Skin epidermis (tissue), 12 donors: ENCODE measurements around the gene IRF8.
"Not testable (repeated sequence)": the region's sequence is repeated elsewhere in the genome, so short reads cannot be mapped to it uniquely, and the experiment has no call there.

ENCODE experiments used
- H3K27ac ChIP-seq, 21 experiments: fragments of 200-600 bp; sonication (generic) in 11 of 21; one replicate each; pipeline ENCODE4 v1.5.0; 2020; ENCODE audit warnings: mild to moderate bottlenecking in 3 of 21, inconsistent platforms in 2 of 21, moderate library complexity in 2 of 21
- H3K4me3 ChIP-seq, 7 experiments: fragments of 200-600 bp; sonication (generic) in 2 of 7; one replicate each; pipeline ENCODE4 v1.5.0; 2020; ENCODE audit warnings: inconsistent platforms in 2 of 7, mild to moderate bottlenecking in 2 of 7, moderate library complexity in 1 of 7

Gene IRF8

DNA sequence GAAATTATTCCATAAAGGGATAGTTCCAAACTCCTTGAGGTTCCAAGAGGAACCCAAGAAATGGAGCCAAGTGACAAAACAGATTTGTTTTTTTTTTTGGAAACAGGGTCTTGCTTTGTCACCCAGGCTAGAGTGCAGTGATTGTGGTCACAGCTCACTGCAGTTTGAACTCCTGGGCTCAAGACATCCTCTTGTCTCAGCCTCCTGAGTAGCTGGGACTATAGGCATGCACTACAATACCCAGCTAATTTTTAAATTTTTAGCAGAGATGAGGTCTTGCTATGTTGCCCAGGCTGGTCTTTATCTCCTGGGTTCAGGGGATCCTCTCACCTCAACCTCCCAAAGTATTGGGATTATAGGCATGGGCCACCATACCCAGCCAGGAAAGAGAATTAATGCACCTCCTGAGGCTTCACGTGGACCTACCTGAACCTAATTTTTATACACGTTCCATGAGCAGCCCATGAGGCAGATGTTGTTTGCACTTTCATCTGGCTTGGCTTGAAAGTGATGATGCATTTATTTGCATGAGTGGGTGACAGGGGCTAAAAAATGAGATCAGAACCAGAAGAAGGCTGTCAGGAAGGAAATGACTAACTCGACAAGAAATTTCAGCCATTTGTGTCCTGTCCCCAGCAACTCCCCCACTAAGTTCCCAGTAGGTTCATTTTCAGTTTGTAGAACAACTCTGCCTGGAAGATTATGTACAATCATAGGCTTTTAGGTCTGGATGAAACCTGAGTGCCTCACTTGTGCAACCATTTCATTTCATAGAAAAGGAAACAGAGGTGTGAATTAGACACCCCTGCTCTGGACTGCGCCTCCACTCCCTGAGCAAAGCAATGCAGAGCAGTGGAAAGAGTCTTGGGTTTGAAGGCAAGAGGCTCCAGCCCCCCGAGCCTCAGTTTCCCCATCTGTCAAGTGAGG lies 10.3 kb upstream of the IRF8 start:
- no peak overlapping the region for H3K4me3 ChIP-seq
- peak overlapping the region in 4 of 21 experiments; percentile 3 to 46 (median 18) for H3K27ac ChIP-seq

DNA sequence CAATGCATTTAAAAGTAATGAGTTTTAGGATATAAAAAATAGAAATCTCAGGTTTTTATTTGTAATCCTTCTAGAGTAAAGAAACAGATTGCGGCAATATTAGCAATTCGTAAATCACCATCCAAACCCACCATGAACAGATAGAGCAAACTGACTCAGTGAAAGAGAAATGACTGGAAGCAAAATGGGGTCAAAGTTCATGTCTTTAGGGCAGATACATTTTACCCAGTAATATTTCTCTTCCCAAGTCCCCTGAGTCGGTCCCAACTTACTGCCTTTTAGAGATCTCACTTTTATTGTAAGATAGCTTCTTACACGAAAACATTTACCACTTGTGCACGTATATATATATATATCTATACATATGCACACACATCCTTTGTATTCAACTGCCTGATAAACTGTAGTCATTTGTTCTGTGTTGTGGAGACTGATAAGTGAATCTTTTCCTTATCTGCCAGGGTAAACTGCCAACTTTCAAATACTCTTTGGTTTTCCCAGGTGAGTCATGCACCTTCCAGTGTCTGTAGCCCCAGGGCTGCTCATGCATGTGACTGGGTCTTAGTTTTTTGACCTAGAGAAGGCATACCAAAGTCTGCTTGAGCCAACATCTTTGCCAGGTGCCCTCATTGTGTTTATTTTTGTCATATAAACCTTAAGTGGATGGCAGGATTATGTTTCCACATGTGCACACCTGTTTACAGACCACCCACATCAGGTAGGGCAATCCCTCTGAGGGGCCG lies 7.8 kb upstream of the IRF8 start:
- no peak overlapping the region for H3K4me3 ChIP-seq
- peak overlapping the region in 1 of 21 experiments; percentile 63 for H3K27ac ChIP-seq

DNA sequence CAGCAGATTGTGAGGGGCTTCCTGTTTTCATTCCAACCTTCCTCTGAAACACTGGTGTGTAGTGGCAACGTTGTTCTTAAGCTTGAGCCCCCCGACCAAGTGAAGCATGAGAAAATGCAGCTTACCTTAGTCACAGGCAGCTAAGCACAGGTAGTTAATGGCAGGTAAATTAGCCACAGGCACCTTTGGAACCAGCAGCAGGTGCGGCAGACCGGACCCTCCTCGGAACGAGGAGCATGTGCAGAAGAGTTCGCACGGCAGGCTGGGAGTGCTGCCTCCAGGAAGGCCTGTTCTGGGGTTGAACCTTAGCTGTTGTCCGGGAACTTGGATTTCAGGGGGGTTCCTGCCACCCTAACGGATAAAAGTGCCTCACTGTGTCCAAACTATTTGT lies 7.2 kb upstream of the IRF8 start:
- no peak overlapping the region for H3K4me3 ChIP-seq
- H3K27ac ChIP-seq, result peak overlapping the region in 1 of 21 experiments; percentile 63

DNA sequence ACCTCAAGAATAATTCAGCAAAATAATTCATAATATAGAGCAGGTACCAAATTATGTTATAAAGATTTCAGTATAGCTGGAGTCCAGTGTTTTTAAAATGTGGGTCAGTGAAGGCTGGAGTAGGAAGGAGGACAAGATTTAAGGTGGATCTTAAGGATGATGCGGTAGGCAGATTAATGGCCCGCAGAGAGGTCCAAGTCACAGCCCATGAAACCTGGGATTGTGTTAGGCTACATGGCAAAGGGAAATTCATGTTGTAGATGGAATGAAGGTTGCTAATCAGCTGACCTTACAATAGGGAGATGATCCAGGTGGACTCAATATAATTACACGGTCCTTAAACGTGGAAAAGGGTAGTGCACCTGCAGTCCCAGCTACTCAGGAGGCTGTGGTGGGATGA lies 6.2 kb upstream of the IRF8 start:
- no peak overlapping the region for H3K27ac ChIP-seq
- H3K4me3 ChIP-seq, result no peak overlapping the region

DNA sequence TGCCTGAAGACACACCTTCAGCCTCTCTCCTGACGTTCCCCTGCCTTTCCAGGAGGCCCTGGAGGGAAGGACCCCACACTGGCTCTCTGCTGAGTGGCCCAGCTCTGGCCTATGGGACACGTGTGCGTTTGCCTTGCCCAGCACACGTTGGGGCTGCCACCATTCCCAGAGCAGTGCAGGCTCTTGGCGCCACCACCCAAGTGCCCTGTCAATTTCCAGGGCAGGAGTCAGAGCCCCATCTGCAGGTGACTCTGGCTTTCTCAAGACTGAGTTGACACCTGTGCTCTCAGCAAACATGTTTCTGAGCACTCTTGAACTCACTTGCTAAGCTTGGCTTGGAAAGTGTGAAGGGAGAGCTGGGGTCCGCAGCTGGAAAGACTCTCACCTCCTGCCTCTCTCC lies 4.7 kb upstream of the IRF8 start:
- Histone ChIP-seq H3K27ac (no peak overlapping the region), H3K4me3 (no peak overlapping the region)

DNA sequence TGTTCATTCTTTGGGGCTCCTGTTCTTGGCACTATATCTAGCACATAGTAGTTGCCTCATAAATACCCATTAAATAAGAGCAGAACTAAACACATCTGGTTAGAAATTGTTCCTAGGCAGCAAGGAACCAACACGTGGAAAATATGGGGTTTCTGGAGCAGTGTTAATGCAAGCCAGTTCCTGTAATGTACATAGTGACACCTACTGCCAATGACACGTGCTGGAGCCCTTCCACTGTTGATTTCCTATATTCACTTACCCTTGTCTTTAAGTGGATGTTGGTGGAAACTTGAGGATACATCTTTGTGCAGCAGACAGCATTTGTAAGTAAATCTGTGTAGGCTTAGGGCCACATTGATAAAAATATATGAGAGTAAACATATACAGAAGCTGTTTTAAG lies 1.6 kb upstream of the IRF8 start:
- Histone ChIP-seq H3K4me3 (no peak overlapping the region), H3K27ac (no peak overlapping the region)

DNA sequence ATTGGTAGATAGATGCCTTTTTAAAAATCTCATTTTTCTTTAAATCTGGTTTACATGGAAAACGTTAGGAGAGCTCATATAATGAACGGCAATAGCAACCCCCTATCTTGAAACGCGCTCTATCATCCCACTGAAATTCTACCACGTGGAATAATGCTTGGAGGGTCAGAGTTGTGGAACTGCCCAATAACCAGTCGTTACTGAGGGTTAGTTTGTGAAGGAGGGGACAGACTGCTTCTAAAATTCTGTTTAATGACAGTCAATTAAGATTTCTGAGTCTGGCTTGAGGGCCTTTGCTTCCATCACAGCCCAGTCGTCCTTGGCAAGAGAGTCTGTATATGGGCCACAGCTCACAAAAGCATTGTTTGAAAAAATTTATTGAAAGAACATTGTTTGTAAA lies 482 bp downstream of the IRF8 start:
- Histone ChIP-seq H3K27ac (peak overlapping the region in 12 of 21 experiments; percentile 13 to 84 (median 67)), H3K4me3 (peak overlapping the region; percentile 28 to 51 (median 41))

DNA sequence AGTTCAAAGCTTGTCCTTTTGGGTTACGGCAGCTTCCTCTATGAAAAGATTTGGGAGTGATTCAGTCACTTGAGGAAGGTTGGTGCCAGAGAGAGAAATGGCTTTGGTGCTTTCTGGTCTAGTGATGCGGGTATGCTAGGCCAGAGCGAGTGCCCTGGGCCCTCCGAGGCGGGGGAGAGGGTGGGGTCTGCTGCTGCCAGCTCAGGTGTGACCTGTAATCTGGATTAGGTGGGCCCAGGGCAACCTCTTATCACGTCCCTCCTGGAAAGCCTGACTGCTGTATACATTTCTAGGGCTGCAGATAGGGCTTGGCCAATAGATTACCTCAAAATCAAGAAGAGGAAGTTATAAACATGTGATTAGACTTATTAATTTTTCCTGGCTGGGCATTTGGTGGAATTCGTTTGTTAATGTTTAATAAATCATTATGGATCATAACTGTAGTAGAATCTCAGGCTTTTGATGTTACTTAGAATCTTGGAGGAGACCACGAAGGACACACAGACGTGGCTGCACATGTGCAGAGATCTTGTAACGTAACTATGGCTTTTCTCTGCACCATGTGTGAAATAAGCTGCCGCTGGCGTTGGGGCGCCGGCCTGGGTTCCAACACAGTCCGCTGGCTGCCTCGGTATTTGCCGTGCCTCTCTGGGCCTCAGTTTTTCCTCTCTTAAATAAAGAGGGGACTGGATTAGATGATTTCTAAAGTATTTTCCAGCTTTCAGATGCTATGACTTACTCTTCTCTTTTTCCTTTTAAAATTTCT lies 1.2 kb downstream of the IRF8 start:
- Histone ChIP-seq H3K4me3 (peak overlapping the region in 5 of 7 experiments; percentile 28 to 51 (median 38)), H3K27ac (peak overlapping the region in 10 of 21 experiments; percentile 5 to 84 (median 60))

DNA sequence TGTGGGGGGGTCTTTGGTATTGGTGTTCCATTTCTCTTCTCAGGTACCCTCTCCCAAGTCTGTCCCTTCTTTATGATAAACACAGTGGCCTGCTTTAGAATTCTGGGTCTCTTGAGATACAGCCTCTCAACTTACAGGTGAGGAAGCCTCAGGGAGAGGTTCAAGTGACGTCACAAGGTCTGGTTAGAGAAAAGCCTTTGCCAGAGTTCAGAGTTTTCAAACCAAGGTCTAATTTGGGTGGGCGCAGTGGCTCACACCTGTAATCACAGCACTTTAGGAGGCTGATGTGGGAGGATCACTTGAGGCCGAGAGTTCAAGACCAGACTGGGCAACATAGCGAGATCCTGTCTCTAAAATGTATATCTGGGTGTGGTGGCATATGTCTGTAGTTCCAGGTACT lies 2.1 kb downstream of the IRF8 start:
- Histone ChIP-seq H3K4me3 (peak overlapping the region in 1 of 7 experiments; percentile 20), H3K27ac (peak overlapping the region in 2 of 21 experiments; percentile 77 to 84)

DNA sequence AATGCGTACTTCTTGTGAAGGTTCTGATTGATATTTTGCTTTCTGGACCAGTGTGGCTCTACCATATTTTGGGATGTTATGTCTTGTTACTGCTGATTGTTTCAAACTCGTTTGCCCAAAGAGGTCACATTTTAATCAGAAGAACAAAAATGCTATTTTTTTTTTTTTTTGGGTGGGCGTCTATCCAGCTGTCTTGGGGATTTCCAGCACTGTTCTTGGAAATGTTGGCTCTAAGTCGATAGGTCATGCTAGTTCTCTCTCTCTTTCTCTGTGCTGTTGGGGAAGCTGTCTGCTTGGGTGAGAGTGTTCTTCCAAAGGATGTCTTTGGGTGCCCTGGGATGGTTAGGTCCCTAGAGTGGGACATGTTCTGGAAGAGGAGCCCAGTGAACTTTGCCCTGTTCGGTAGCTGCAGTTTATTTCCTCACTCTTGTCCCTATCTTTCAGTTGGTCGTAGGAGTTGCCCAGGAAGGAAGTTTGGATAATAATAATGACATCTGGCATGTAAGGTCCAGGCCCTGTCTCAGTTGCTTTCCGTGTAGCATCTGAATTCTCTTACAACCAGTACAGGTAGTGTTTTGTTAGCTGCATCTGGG lies 2.9 kb downstream of the IRF8 start:
- H3K27ac ChIP-seq, result peak overlapping the region in 2 of 21 experiments; percentile 35 to 84
- peak overlapping the region in 2 of 7 experiments; percentile 2 to 20 for H3K4me3 ChIP-seq

DNA sequence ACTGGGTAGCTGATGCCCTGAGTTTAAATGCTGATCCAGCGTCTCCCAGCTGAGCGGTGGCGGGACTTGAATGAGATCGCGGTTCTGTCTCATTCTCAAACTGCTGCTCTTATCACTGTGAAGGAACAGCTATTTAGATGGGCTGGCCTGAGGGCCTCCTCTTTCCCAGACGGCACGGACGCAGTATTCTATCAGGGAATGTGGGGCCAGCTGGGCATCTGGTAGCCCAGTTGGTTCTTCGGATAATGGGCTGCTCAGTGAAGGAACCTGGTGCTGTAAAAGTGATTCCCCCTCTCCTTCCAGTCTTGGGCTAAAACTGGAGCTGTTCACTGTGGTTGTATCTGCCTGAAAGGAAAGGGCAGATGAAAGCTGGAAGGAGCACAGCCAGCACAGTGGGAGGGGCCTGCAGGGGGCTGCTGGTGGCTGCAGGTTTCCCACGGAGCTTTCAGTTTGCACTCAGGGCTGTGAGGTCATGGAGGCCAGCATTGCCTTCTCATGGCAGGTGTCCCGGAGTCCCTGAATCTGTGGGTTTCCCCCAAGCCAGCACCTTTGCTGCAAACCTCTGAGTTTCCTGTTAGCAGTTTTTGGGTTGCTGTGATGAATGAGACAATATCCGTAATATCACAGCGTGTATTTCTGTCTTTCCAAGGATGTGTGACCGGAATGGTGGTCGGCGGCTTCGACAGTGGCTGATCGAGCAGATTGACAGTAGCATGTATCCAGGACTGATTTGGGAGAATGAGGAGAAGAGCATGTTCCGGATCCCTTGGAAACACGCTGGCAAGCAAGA lies 3.6 kb downstream of the IRF8 start:
- Histone ChIP-seq H3K27ac (peak overlapping the region in 3 of 21 experiments; percentile 27 to 84 (median 35)), H3K4me3 (peak overlapping the region in 2 of 7 experiments; percentile 2 to 20)

DNA sequence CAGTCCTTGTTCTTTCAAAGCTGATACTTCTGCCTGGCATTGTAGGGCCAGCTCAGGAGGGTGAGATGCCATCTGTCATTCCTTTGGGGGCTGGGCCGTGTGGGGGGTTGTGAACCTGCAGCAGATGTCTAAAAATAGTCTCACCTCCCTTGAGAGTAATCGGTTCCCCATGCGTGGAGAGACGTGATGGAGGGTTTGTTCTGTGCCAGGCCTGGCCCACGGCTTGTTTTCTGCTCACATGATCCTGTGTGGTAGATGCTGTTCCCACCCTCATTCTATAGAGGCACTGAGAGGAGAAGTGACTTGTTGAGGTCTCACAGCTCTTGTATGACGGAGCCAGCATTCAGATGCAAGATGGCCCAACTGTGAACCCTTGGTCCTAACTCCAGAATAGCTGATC lies 4.6 kb downstream of the IRF8 start:
- Histone ChIP-seq H3K27ac (peak overlapping the region in 1 of 21 experiments; percentile 84), H3K4me3 (no peak overlapping the region)

DNA sequence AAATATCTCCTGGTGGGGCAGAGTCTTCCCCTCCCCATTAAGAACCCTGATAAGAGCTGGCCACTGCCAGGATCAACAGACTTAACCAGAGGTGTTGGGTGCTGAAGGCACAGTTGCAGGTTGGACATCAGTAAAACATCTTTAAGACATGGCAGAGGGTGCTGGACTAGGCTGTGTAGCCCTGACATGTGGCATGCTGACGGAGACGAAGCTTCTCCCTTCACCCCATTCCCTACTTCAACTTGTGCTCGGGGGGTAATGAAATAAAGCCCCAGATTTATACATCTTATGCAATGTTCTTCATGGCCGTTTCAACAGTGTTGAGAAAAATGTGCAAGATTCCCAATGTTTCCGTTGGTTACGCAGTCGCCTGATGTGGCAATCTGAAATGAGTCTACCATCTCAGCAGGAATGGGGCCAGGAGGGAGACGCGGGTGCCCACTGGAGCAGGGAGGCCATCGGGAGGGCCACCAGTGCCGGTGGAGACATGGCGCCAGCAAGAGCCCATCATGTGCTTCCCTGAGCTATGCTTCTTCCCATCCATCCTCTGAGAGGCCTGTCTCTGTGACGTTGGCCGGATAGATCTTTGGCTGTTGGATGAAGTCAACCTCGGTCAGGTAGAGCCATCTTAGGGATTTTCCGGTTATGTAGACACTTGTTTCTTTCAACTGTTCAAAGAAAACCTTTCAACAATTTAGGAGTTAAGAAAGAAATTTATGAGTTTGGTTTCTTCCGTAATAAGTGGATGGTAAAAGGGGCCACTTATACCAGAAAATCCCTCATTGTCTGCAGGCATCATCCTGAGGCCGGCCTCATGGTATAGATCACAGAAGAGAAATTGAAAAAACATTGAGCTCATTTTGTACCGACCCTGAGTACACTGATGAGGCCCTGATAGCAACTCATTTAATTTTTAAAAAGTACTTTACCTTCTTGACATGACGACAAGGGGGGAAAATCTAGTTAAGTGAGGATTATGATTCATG lies 6.4 kb downstream of the IRF8 start:
- no peak overlapping the region for H3K4me3 ChIP-seq
- H3K27ac ChIP-seq, result no peak overlapping the region

DNA sequence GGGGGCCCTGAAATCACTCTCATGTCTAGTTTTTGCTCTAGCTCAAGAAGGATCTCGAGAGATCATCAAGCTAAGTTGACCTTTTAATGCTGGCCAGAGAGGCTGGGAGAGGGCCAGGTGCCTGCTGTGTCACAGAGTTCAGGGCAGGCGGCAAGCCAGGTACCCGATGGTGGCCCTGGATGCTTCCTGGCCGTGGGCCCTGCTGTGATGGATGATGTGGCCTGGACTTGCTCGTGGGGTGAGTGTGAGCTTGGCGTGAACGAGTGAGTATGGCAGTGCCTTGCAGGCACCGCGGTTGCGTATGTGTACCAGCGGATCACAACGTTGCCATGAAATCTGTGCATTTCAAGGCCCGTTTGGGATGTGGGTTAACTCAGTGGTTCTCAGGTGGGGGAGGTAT lies 7.4 kb downstream of the IRF8 start:
- Histone ChIP-seq H3K27ac (no peak overlapping the region), H3K4me3 (no peak overlapping the region)

DNA sequence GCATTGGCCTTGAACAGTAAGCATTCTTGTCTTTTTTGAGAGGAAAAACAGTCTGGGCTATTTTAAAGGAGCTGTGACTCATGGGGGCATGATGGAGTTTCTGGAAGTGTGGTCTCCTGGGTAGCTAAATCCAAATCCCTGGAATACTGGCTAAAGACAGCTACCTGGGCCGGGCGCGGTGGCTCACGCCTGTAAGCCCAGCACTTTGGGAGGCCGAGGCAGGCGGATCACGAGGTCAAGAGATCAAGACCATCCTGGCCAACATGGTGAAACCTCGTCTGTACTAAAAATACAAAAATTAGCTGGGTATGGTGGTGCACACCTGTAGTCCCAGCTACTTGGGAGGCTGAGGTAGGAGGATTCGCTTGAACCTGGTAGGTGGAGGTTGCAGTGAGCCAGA lies 8.3 kb downstream of the IRF8 start:
- not testable (repeated sequence) for H3K4me3 ChIP-seq
- H3K27ac ChIP-seq, result peak overlapping the region in 3 of 21 experiments; percentile 1 to 39 (median 27)

DNA sequence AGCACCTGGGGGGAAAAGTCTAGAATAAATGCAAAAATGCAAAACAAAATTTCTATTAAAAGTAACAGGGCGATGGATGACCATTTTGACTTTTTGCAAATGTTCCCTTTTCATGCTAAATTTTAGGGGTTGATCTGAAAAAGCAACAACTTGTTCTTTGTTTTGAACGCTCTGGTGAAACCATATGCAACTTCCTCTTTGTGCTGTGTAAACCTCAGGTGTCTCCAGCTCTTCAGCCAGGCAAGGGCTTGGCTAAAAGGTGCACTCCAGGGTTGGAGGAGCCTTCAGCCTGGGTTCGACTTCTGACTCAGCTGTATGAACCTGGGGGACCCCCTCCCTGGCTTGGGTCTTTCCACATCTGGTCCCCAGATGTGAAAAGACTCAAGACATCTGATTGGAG lies 9.5 kb downstream of the IRF8 start:
- peak overlapping the region in 4 of 21 experiments; percentile 23 to 68 (median 52) for H3K27ac ChIP-seq
- H3K4me3 ChIP-seq, result no peak overlapping the region

DNA sequence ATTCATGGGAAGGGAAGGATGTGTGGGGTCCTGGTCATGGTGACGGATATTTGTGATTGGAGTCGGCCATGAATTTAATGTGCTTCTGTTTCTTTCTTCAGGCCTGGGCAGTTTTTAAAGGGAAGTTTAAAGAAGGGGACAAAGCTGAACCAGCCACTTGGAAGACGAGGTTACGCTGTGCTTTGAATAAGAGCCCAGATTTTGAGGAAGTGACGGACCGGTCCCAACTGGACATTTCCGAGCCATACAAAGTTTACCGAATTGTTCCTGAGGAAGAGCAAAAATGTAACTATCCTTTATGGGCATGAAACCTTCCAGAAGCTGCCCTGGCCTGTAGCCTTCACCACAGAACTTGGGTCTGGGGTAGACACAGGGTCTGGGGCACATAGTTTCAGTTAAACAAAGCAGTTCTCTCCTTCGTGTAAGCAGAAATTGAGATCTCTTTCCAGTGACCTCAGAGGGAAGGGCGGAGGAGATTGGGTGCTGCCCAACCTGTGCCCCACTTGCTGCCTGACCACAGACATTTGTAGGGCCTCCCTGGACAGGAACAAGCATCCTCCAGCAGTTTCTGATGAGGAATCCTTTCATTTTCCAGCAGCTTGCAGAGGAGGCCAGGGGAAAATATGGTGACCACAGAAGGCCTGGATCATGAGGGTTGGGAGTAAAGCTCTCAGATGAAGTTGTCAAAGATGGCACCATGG lies 10.1 kb downstream of the IRF8 start:
- H3K27ac ChIP-seq, result peak overlapping the region in 5 of 21 experiments; percentile 21 to 68 (median 49)

More for the DNA sequence above, 10.1 kb downstream of the IRF8 start:
- no peak overlapping the region for H3K4me3 ChIP-seq
